Ovary (tissue), 3 donors: ENCODE data around the gene CST11.

Experiments used
- EP300 ChIP-seq: sonication (generic); formaldehyde crosslinking; IDR thresholded peaks from one replicate; pipeline ENCODE4 v1.6.1; 2017; ENCODE audit warnings: antibody characterized with exemption
- TF ChIP-seq, protein P1 (sequence below), 3 donors: fragments of 450-650 bp in 2 of 3; fragments of 200-600 bp in 1 of 3; IDR thresholded peaks; one replicate each; pipeline versions ENCODE4 v1.5.1 to v1.8.0; 2016 to 2022; ENCODE audit warnings: antibody characterized with exemption in 3 of 3, mild to moderate bottlenecking in 1 of 3
- donor health status: DM: no; HTN: no; CAD: no.

DNA sequence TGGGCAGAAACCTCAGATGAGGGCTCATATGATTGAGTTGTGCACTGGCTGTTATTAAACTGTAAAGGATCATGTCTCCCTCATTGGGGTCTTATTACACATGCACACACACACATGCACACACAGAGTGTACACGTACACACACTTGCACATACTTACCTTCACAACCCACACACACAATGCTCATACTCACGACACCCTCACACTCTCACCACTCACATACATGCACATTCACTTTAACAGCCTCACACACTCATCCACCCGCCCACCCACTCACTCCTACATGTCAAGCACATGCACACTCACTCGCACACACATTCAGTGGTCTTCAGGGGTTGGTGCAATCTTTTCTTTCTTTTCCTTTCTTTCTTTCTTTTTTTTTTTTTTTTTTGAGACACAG is 7.8 kb downstream of the CST11 start:
- no peak for TF ChIP-seq EP300
- TF ChIP-seq, protein P1, sequence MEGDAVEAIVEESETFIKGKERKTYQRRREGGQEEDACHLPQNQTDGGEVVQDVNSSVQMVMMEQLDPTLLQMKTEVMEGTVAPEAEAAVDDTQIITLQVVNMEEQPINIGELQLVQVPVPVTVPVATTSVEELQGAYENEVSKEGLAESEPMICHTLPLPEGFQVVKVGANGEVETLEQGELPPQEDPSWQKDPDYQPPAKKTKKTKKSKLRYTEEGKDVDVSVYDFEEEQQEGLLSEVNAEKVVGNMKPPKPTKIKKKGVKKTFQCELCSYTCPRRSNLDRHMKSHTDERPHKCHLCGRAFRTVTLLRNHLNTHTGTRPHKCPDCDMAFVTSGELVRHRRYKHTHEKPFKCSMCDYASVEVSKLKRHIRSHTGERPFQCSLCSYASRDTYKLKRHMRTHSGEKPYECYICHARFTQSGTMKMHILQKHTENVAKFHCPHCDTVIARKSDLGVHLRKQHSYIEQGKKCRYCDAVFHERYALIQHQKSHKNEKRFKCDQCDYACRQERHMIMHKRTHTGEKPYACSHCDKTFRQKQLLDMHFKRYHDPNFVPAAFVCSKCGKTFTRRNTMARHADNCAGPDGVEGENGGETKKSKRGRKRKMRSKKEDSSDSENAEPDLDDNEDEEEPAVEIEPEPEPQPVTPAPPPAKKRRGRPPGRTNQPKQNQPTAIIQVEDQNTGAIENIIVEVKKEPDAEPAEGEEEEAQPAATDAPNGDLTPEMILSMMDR (IDR thresholded peaks at IDR 0.05) = no peak
